Central memory CD4-positive, alpha-beta T cell (primary cell): ENCODE measurements around the gene LYRM9.
"Not testable (repeated sequence)": the region's sequence is repeated elsewhere in the genome, so short reads cannot be mapped to it uniquely, and the experiment has no call there.

Experiments
- DNase-seq: peaks from one replicate; pipeline ENCODE4 v3.0.0; 2022

LYRM9 gene

DNA sequence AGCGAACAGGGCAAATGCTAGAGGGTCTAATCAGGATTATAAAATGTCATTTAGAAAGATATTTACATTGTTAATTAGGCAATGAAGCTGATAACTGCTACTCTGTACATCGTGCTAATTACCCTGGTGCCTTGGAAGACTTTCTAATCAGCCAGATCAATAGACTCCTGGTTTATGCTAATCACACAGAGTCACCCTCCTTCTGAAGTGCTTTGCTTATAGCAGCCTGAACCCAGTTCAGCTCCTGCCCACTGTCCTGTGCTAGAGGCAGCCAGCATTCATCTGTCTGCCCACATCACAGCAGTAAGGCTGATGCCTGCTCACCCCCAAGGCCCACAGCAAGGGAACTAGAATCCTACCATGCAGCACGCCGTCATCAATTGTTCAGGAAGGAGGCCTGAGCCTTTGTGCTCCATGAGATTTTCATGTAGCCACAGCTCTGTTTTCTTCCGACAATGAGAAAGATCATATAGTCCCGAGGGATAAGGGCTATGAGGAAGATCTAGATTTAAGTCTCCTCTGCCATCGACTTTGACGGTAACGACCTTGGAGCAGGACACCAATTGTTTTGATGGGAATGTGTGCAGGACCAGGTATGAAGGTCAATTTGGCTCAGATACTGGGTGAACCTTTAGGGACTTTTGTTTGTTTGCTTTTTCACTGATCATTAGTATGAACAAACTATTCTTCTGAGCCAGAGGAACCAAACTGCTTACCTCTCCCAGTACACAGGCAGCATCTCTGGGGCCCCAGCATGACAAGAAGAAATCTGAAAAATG lies 12.5 kb upstream of the LYRM9 start:
- DNase-seq = no peak

GRCh38 chr17:27904534-27905446 lies 11.6 kb upstream of the LYRM9 start:
- no peak for DNase-seq

GRCh38 chr17:27904114-27904513 lies 10.9 kb upstream of the LYRM9 start:
- no peak for DNase-seq

- no peak for DNase-seq
Observed at GRCh38 chr17:27899525-27899924, 6.4 kb upstream of the LYRM9 start.

GRCh38 chr17:27898096-27898495 lies 4.9 kb upstream of the LYRM9 start:
- no peak for DNase-seq

GRCh38 chr17:27896701-27897100 lies 3.5 kb upstream of the LYRM9 start:
- DNase-seq = no peak

DNA sequence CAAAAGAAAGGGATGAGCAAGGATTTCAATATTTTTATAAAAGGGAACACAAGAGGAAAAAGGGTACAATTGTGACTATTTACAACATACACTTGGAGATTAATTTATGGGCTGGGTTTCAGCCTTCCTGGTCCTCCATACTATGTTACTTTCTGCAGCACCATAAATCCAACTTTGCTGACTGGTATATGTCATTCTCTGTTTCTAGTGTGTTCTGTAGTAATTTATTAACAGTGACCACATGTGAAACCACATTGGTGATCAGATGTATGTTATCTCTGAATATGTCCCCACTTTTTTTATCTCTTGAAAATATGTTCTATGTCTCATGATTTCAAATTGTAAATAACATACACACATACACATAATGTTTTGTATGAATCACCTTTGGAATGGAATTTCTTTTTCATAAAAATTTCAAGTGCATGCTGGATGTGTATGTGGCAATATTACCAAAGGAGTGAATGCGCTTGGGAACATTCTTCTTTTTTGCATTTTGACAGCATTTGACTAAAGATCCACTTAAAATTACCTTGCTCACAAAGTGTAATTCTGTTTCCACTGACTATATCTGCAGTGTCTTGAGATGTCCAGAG lies 2.9 kb upstream of the LYRM9 start:
- DNase-seq = no peak

DNA sequence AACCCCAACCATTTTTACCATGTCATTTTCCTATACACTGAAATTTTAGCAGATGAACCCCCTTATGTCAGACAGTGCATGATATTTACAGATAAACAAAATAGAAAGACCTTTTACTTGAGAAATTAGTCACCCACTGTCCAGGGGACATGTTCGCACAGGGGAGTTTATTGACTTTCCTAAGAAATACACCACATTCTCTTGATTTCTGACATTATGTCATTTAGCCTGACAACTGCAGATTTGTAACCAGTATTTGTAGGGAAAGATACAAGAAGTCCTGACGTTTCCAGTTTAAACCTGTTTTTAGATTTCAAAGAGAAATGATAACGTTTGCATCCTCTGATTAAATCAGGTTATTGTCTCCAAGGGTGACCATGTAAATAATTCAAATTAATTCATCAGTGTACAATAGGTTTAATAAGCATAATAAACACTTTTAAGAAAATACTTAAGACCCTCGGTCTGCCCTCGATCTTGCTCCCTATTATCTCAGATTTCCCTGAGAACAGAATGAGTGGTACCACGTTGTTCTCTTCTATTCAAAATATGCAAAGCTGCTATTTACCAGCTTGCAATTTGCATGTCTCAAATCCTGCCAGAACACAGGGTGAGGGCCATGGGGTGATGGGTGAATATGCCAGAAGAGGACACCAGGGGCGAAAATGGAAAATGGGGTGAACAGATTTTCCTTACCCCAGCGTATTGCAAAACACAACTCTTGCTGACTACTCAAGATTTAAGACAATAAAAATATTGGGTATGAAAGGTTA lies 2.1 kb upstream of the LYRM9 start:
- no peak for DNase-seq

- no peak for DNase-seq
Observed at GRCh38 chr17:27893841-27894503, 807 bp upstream of the LYRM9 start.

DNA sequence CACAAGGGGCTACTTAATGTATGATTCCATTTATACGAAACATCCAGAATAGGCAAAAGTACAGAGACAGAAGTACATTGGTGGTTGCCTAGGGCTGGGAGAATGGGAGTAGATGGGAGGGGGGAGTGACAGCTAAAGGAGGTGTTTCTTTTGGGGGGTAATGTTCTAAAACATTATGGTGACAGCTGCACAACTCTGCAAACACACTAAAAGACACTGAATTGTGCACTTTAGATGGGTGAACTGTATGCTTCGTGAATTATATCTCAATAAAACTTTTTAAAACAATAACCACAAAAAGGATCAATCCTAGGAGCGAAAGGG lies 661 bp downstream of the LYRM9 start:
- no peak for DNase-seq

DNA sequence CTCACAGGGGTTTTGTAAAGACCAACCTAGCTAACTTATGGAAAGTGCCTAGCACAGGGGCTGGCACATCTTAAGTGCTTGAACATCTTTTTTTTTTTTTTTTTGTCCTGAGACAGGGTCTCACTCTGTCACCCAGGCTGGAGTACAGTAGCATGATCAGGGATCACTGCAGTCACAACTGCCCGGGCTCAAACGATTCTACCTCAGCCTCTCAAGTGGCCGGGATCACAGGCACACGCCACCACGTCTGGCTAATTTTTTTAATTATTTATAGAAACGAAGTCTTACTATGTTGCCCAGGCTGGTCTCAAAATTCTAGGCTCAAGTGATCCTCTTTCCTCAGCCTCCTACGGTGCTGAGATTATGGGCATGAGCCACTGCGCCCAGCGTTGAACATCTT lies 1.3 kb downstream of the LYRM9 start:
- DNase-seq = no peak

GRCh38 chr17:27889711-27890251 lies 3.4 kb downstream of the LYRM9 start:
- no peak for DNase-seq

DNA sequence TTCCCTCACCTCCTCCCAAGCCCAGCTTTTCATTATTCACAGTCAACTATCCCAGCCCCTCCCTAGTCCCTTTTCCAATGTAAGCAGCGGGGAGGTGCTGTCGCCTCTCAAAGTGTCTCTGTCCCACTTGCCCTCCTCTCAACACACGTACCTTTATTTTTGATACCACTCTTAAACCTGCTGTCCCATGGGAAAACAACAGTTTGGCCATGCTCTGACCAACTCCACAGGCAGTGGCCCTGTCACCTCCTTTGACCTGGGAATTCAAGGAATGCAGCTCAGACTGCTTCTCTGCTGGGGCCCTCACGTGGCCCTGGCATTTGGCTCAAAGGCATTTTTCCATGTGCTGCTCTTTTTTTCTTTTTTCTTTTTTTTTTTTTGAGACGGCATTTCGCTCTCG lies 4.2 kb downstream of the LYRM9 start:
- DNase-seq = no peak

GRCh38 chr17:27888067-27888466 lies 5.1 kb downstream of the LYRM9 start:
- DNase-seq = no peak

DNA sequence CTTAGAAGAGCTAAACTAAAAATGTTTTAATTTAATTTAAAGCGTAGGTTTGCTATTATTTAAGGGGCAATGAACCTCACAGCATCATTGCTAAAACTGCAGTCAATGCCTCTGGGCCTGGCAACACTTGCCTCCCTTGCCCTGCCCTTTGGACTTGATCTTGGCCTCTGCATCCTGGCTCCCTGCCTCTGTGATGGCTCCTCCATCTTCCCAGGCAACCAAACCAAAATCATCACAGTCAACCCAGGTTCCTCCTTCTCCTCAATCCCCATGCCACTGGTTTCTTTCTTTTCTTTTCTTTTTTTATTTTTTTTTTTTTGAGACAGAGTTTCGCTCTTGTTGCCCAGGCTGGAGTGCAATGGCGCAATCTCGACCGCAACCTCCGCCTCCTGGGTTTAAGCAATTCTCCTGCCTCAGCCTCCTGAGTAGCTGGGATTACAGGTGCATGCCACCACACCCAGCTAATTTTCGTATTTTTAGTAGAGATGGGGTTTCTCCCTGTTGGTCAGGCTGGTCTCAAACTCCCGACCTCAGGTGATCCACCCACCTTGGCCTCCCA lies 6.7 kb downstream of the LYRM9 start:
- DNase-seq = not testable (repeated sequence)

GRCh38 chr17:27882162-27882840 lies 10.9 kb downstream of the LYRM9 start:
- no peak for DNase-seq

DNA sequence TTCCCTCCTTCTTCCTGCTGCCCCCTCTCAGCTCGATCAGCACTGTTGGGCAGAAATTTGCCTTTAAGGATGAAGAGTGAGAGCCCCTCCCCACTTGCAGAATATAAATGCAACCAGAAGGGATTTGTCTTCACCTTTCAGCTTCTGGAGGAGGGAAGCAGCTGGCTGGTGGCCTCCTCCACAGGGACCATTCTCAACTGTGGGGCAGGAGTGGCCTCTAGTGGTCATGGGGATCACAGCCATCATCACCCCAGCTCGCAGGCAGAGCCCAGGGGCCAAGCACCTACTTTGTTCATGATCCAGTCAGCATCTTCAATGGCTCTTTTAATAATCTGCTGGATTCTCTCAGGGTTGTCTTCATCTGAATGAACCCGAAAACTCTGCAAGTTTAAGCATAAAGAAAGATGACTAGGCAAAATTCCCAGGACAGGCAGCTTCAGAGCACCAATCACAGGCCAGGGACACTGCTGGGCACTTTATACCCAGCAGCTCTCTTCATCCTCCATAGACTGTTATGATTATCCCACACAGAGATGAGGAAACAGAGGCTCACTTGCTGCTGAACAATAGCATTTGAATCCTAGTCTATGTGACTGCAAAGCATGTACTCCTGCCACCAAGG lies 13.1 kb downstream of the LYRM9 start:
- DNase-seq = peak; percentile 43

DNA sequence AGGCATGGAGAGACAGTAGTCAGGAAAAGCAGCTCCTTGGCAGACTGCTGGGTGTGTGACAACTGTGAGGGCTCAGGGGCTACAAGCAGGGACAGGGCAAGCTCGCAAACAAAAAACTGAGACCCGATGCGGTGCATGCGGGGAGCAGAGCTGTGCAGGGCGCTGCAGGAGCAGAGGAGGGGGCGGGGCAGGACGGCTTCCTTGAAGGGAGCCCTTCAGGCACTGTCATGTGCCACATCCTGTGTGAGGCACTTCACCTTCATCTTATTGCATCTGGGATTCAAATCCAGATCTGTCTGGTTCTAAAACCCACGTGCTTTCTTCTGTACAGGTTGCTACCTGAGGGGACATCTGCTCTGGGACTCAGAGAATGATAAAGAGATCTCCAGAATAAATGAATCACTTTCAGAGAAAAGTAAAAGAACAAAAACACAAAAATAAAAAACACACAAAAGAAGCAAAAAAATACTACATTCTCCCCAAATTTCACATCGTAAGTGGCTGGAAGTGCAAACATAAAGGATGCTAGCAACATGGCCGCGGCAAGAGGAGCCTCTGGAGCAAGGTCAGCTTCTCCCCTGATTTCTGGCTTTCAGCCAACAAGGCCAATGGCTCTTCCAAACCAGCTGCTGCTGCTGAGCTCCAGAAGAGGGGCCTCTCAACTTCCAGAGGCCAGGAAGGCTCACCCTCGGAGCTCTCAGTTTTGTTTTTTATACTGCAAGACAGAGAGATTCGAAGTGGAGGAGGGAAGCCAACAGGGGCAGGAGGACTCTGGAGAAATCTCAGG lies 14.2 kb downstream of the LYRM9 start:
- DNase-seq = peak; percentile 6

- DNase-seq = no peak
Observed at GRCh38 chr17:27873746-27874145, 19.4 kb downstream of the LYRM9 start.

DNA sequence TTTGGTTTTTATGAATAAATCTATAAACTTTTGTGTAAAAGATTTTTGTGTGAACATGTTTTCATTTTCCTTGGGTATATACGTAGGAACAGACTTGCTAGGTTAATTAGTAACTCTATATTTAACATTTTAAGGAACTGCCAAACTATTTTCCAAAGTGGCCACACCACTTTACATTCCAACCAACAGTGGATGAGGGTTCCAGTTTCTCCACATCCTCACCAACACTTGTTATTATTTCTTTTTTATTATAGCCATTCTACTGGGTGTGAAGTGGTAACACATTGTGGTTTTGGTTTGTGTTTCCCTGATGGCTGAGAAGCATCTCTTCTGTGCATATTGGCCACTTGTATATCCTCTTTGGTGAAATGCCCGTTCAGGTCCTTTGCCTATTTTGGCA lies 20.0 kb downstream of the LYRM9 start:
- DNase-seq = no peak
